ENCODE measurements around the gene TEX54. TPM values are rescaled to one million over a fixed set of nuclear protein-coding genes. Genes with fewer than 3 reads are reported as not detected.

Gene TEX54
- not detected in 2 replicates for total RNA-seq

DNA sequence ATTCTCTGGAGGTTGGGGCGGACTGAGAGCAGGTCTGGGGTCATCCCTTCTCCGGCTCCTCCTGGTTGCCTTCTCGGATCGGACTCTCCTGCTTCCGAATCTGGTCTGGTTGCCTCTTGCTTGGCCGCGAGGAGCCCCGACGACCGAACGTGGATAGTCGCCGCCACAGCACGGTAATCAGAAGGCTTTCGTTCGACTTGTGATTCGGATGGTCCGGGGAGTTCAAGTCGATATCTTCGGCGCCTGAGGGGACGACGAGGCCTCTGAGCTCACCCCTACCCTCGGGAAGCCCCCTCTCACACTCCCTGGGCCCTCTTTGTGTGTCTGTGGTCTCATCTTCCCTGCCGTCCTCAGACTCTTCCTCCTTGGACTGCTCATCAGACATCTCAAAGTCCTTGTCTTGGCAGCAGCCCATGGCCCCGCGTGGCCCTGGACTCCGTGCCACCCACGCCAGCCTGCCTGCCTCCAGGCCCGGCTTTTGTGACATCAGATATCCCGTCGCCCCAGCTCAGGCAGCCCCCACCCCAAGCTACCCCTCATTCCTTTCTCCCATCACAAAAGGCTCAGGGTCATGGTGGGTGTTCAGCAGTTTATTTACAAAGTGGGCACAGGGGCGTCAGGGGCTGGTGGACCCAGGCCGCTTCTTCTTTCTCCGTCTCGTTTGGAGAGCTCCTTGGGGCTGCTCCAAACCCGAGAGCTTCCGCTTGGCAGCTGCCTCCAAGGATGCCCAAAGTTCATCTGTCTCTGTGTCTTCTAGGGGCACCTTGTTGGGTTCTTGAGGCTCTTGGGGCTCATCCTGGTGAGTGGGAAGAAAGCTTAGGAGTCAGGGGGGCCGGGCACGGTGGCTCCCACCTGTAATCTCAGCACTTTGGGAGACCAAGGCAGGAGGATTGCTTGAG lies at the start of gene TEX54:
TSS of gene TEX54 (minus strand) at position 506 of the 899 bp plus-strand sequence.

DNA sequence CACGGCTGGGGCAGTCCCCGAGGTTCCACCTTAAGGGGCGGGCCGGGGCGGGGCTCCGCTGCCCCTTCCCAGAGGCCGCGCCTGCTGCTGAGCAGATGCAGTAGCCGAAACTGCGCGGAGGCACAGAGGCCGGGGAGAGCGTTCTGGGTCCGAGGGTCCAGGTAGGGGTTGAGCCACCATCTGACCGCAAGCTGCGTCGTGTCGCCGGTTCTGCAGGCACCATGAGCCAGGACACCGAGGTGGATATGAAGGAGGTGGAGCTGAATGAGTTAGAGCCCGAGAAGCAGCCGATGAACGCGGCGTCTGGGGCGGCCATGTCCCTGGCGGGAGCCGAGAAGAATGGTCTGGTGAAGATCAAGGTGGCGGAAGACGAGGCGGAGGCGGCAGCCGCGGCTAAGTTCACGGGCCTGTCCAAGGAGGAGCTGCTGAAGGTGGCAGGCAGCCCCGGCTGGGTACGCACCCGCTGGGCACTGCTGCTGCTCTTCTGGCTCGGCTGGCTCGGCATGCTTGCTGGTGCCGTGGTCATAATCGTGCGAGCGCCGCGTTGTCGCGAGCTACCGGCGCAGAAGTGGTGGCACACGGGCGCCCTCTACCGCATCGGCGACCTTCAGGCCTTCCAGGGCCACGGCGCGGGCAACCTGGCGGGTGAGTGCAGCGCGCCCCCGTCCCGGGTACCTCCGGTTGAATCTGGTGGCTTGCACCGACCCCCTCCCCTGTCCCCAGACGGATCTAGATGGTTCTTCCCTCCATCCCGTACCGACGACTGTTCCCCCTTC lies 48.4 kb upstream of the TEX54 start, which contains the start of gene SLC3A2:
TSS of gene SLC3A2 (plus strand) at position 94 of the 776 bp plus-strand sequence. CDS start at position 222, 128 bp downstream.

DNA sequence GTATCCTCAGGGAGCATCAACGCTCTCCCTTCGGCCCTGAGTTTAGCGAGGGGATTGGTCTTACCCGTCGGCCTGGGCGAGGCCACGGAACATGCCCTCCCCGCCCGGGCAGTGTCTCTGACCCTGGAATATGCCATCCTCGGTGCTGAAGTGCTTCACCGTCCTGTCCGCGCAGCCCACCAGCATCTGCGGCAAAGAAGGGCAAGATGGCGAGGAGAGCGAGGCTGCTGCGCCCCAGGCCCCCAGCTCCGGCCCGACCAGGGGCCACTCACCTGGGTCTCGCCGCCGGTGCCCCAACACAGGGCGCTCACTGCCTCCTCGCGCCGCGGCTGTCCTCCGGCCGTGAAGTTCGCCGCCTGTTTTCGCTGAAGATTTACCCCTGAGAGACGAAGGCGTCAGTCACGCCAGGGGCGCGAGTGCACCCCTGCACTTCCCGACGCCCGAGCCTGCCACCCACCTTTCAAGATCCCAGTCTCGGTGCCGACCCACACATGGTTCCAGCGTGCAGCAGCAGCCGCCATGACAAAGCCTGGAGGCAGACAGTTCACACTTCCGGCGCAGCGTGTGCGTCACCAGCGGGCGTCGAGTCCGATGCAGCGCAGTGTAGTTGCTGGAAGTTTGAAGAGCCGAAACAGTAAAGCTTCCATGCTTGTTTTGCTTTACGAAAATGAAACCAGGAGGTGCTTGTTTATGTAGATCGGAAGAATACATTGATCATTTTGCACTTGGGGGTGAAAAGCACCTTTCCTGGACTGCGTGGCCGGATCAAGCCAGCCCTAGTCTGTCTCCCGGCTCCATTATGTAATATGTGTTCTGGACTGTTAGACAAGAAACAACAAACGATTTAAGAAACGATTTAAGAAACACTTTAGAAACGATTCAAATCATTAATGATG lies 6.7 kb upstream of the TEX54 start, which contains the start of gene WDR74:
TSS of gene WDR74 (minus strand) at position 541 of the 896 bp plus-strand sequence. CDS start at position 521, 20 bp downstream.

DNA sequence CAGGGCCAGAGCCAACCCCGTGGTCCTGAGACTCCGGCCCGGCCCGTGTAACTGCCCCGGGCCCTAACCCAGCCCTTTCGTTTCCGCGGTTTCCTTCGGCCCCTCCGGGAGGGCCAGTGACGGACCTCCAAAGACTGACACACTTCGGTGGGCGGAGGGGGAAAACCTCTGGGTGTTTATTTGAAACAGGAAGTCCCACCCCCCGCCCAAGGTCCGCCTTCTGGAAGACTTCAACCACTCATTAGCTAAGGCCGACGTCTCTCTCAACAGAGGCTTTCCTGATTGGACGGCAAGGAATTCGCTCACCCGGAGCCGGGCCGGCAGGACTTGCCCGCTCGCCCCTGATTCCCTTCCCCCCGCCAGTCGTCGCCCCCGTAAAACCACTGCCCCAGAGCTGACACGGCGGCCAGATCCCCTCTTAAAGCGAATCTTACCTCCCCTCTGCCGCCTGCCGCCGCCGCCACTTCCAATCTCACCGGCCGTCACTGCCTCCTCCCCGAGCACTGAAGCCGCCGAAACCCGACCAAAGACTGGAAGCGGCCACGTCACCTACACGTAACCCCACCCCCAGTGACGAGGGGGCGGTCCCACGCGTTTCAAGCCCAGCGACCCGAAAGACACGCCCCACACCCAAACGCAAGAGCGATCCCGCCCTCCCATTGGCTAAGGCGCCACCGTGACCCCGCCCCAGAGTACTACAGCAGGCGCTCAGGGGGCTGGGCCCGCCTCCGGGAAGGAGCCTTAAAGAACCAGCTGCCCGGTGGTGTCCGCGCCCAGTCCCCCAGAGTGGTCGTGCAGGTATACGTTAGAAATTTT lies 913 bp downstream of the TEX54 start, which contains the start of gene STX5:
TSS of gene STX5 (minus strand) at position 532 of the 816 bp plus-strand sequence. CDS start 808 bp downstream, outside the sequence.

DNA sequence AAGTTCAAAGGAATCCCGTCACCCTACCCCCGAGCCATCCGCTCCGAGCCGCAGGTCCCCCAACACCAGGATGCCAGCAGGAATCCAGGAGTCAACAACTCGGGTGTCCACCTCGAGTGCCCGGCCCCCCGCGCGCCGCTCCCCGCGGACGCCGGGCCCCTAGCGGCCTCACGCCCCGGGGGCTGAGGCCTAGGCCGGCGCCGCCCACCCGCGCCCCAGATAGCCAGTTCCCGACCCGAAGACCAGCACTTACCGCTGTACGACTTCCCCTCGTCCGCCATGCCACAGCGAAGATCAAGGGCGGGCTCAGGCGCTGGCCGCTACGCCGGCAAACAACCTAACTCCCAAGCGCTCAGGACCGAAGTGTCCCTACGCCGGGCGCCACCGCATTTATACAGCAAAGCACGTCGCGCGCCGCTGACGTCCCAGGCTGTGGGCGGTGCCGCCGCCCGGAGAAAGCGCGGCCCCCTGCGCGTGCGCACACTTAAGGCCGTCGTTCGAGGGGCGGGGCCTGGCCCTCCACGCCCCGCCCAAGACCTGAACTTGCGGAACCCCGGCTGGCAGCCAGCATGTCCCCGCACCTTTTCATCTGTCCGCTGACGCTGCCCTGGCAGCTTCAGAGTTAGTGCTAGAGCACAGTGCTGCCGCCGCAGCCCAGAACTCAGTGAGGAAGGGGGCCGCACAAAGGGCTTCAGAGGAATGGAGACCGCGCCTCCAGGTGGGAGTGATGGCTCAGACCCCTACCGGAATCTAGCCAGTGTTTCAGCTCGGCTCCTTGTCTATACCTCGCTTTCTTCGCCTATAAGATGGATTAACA lies 27.4 kb downstream of the TEX54 start, which contains the start of gene NXF1:
TSS of gene NXF1 (minus strand) at position 365 of the 817 bp plus-strand sequence. CDS start at position 281, 84 bp downstream.

DNA sequence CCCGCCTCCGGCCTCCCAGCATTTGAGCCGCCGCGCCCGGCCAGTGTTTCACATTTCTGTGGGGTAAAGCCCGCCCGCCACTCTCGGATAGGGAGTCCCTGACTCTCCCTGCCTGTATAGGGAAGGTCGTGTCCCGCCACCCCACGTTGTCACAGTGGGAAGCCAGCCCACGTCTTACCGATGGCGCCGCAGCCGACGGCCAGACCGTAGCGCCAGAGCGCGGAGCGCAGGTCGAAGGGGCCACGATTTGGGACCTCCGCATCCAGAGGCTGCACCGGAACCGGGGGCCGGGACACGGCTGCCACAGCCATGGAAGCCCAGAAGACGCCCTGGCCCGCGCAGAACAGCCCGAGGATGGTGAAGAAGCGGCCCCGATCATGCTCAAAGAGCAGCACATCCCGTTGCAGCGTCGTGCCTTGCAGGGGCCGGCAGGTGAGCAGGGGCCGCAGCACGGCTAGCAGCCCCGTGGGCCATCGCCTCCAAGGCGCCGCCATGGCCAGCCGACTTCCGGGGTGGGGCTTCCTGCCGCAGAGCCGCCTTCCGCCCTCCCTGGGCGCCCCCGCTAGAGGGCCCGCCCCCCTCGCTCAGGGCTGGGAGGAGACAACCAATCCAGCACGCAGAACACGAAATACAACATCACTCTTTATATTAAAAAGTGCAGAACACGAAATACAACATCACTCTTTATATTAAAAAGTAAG lies 41.0 kb downstream of the TEX54 start, which contains the start of gene TMEM223:
TSS of gene TMEM223 (minus strand) at position 506 of the 701 bp plus-strand sequence. CDS start at position 494, 12 bp downstream.

DNA sequence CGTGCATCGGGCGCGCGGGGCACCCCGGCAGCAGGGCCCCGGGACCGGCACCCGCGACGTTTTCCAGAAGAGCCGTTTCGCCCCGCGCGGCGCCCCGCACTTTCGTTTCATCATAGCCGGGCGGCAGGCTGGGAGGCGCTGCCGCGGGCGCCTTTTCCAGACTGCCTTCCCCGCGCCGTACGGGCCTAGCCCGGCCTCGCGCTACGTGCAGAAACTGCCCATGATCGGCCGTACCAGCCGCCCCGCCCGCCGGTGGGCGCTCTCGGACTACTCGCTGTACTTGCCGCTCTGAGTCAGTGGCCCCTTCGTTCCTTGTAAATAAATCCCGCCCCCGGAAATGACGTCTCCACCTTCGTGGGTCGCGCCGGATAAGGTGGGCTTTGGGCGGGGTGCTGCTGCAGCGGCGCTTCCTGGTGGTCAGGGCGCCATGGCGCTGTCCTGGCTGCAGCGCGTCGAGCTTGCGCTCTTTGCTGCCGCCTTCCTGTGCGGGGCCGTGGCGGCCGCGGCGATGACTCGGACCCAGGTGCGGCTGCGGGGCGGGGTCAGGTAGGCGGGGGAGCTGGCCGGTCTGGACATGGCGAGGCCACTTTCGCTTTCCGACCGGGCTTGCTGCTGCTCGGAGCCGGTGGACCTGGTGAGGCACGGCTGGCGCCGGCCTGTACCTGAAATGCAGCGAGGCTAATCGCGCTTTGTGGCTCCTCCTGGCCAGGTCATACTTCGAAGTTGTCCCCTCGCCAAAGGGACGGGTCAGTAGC lies 45.5 kb downstream of the TEX54 start, which contains the start of gene TMEM179B:
TSS of gene TMEM179B (plus strand) at position 398 of the 755 bp plus-strand sequence. CDS start at position 428, 30 bp downstream.

Small RNAs within 50 kb of the gene (small RNA-seq; reads per million reads assigned to genes)
- gene MIR6514 (0.19 reads per million), gene RF00099 (not detected), gene RNU6-118P (not detected), gene SNORD22 (not detected), gene SNORD26 (not detected), gene SNORD27 (not detected), gene SNORD28 (not detected), gene SNORD30 (45.4 reads per million, percentile 98 among the genes with 10 or more reads in this experiment)

Other genes starting within 250 kb of the TEX54 start
- gene TUT1, start 241.3 kb downstream of the TEX54 start, total RNA-seq: 4.8 and 7.6 TPM in 2 replicates
- 95.2 and 143 TPM in 2 replicates for gene MTA2, start 231.0 kb downstream of the TEX54 start, total RNA-seq
- gene EML3, start 220.1 kb downstream of the TEX54 start, total RNA-seq: 22.0 and 25.6 TPM in 2 replicates
- gene ROM1, start 219.6 kb downstream of the TEX54 start, total RNA-seq: 3.1 and 4.4 TPM in 2 replicates
- 28.0 and 42.3 TPM in 2 replicates for gene B3GAT3, start 210.9 kb downstream of the TEX54 start, total RNA-seq
- gene GANAB, start 186.2 kb downstream of the TEX54 start, total RNA-seq: 178 and 191 TPM in 2 replicates
- 30.5 and 34.8 TPM in 2 replicates for gene INTS5, start 179.5 kb downstream of the TEX54 start, total RNA-seq
- gene C11orf98, start 167.6 kb downstream of the TEX54 start, total RNA-seq: 24.8 and 29.4 TPM in 2 replicates
- 8.5 and 17.6 TPM in 2 replicates for gene CSKMT, start 167.5 kb downstream of the TEX54 start, total RNA-seq
- gene UQCC3, start 161.2 kb downstream of the TEX54 start, total RNA-seq: 7.8 and 9.2 TPM in 2 replicates
- gene LBHD1, start 160.6 kb downstream of the TEX54 start, total RNA-seq: 8.0 and 8.5 TPM in 2 replicates
- gene UBXN1, start 153.8 kb downstream of the TEX54 start, total RNA-seq: 70.6 and 99.2 TPM in 2 replicates
- 16.4 and 38.2 TPM in 2 replicates for gene LRRN4CL, start 143.3 kb downstream of the TEX54 start, total RNA-seq
- 36.0 and 43.4 TPM in 2 replicates for gene BSCL2, start 125.4 kb downstream of the TEX54 start, total RNA-seq
- not detected in 2 replicates for gene GNG3, start 125.2 kb downstream of the TEX54 start, total RNA-seq
- gene HNRNPUL2, start 105.4 kb downstream of the TEX54 start, total RNA-seq: 9.9 and 12.5 TPM in 2 replicates
- 32.3 and 36.0 TPM in 2 replicates for gene TTC9C, start 104.4 kb downstream of the TEX54 start, total RNA-seq
- 12.3 and 13.6 TPM in 2 replicates for gene ZBTB3, start 78.7 kb downstream of the TEX54 start, total RNA-seq
- 44.4 and 55.5 TPM in 2 replicates for gene POLR2G, start 71.3 kb downstream of the TEX54 start, total RNA-seq
- 14.7 and 19.5 TPM in 2 replicates for gene TAF6L, start 61.4 kb downstream of the TEX54 start, total RNA-seq
- gene TMEM179B, start 45.4 kb downstream of the TEX54 start, total RNA-seq: 25.0 and 38.9 TPM in 2 replicates
- 15.8 and 18.4 TPM in 2 replicates for gene TMEM223, start 40.8 kb downstream of the TEX54 start, total RNA-seq
- 24.2 and 26.1 TPM in 2 replicates for gene NXF1, start 27.4 kb downstream of the TEX54 start, total RNA-seq
- 31.5 and 36.0 TPM in 2 replicates for gene STX5, start 790 bp downstream of the TEX54 start, total RNA-seq
- gene WDR74, start 6.7 kb upstream of the TEX54 start, total RNA-seq: 63.9 and 71.0 TPM in 2 replicates
- gene SLC3A2, start 48.1 kb upstream of the TEX54 start, total RNA-seq: 130 and 160 TPM in 2 replicates
- not detected in 2 replicates for gene CHRM1, start 88.5 kb upstream of the TEX54 start, total RNA-seq
- not detected in 2 replicates for gene SLC22A6, start 152.1 kb upstream of the TEX54 start, total RNA-seq
- not detected in 2 replicates for gene SLC22A8, start 183.0 kb upstream of the TEX54 start, total RNA-seq

Data from subcutaneous preadipocyte (primary cell).